Adrenal gland (tissue), 12 donors: ENCODE results near the gene CYFIP1. TPM values are rescaled to one million over a fixed set of nuclear protein-coding genes. Genes with fewer than 3 reads are reported as not detected.

Experiments
- DNase-seq, 7 donors: peaks; one replicate each; pipeline ENCODE4 v3.0.0-alpha.2; 2019 to 2020
- H3K27ac ChIP-seq, 5 donors: fragments of 200-600 bp; sonication (generic) in 4 of 5; 1 replicate in 3 of 5; 2 replicates in 2 of 5; pipeline versions ENCODE4 v1.5.1 to v1.8.0; 2016 to 2020; ENCODE audit warnings: mild to moderate bottlenecking in 1 of 5
- H3K27me3 ChIP-seq: fragments of 200-600 bp; 2 replicates; pipeline ENCODE4 v1.8.0; 2021
- H3K36me3 ChIP-seq, 2 donors: fragments of 200-600 bp; replicated peaks in 1 of 2; 1 replicate in 1 of 2; 2 replicates in 1 of 2; pipeline versions ENCODE4 v1.5.1 to v1.8.0; 2018 to 2022
- H3K4me1 ChIP-seq, 2 donors: fragments of 200-600 bp; replicated peaks in 1 of 2; 1 replicate in 1 of 2; 2 replicates in 1 of 2; pipeline versions ENCODE4 v1.5.1 to v1.8.0; 2018 to 2021
- H3K4me3 ChIP-seq, 4 donors: fragments of 200-600 bp; sonication (generic) in 3 of 4; one replicate each; pipeline ENCODE4 v1.5.1; 2016 to 2018
- H3K9me3 ChIP-seq, 3 donors: fragments of 200-600 bp; sonication (generic) in 1 of 3; replicated peaks in 1 of 3; 1 replicate in 2 of 3; 2 replicates in 1 of 3; pipeline versions ENCODE4 v1.5.1 to v1.8.0; 2016 to 2021
- POLR2A ChIP-seq, 2 donors: fragments of 450-650 bp; IDR thresholded peaks; one replicate each; pipeline ENCODE4 v1.6.1; 2017; ENCODE audit warnings: antibody characterized with exemption in 2 of 2, mild to moderate bottlenecking in 2 of 2, moderate library complexity in 1 of 2
- WGBS, 4 donors: extraction: QIAGEN DNeasy Blood & Tissue Kit in 2 of 4; methylation state at CpG; one replicate each; pipeline versions ENCODE4 v1.1.5 to v1.1.7; 2013 to 2017; 5-methylcytosine and 5-hydroxymethylcytosine counted together
- intact Hi-C, 2 donors: fragments of 100-400 bp; cut with DNase I; formaldehyde crosslinking; loops; one replicate each; pipeline versions ENCODE4 v1.14.1 to v1.15.0; 2022 to 2023
- polyA plus RNA-seq, 3 donors: library from polyadenylated mRNA; stranded (reverse); fragments of 200-250 nt in 2 of 3; fragments of 350-450 nt in 1 of 3; fragmentation: Illumina TruSeq in 1 of 3; extraction: RNeasy Lipid Tissue Mini Kit (QIAGEN cat#74804) in 1 of 3; gene quantifications; one replicate each; pipeline ENCODE4 v1.2.3, GENCODE V29; 2013 to 2014
- total RNA-seq, 9 donors: library from RNA; depleted of rRNA in 4 of 9; stranded (reverse); fragments of >200 nt in 4 of 9; fragments of 120-200 nt in 1 of 9; fragmentation: NEBNext Ultra II Directional in 1 of 9; extraction: Animal tissue kit (Norgen Biotek cat#: 25700) in 1 of 9; gene quantifications; one replicate each; pipeline versions ENCODE4 v1.1.0 to v1.2.4, GENCODE V29; 2013 to 2023
- TF ChIP-seq, protein P1 (sequence below), 6 experiments: fragments of 450-650 bp in 4 of 6; fragments of 200-600 bp in 2 of 6; sonication (generic) in 1 of 6; IDR thresholded peaks; 1 replicate in 5 of 6; 2 replicates in 1 of 6; pipeline versions ENCODE4 v1.5.1 to v1.8.0; 2016 to 2021; ENCODE audit warnings: antibody characterized with exemption in 6 of 6, mild to moderate bottlenecking in 2 of 6, moderate library complexity in 1 of 6
- donor health status: healthy with polysubstance abuse.
- donor health status: Bipolar disorder and iron deficiency.
- donor health status: DM: yes; HTN: yes; CAD: no.
- donor health status: DM: no; HTN: no; CAD: no.
- donor health status: DM: no; HTN: no; CAD: no.
- donor health status: DM: yes; HTN: yes; CAD: no.

The CYFIP1 gene
- total and polyA plus RNA-seq, 12 donors: 21.2 to 124 (median 85.0) TPM

DNA sequence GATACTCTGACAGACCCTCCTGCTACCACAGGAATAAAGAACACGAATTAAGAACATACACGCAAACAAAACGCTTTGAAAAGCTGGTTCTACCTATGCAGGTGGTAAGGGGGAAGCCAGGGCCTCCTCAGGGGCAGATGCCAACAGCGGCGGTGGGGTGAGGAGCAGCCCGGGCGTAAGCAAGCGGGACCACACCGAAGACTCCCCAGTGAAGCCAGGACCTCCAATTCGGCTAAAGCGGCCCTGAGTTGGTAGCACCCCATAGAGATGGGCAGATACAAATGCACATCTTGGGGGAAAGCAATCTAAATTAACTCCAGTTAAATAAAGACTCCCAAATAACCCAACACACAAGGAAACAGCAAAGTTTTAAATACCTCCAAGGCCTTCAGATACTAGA lies 109.3 kb downstream of the CYFIP1 start:
- Histone ChIP-seq H3K4me1 (no peaks in the 10 kb centered on the region), H3K27me3 (no peaks in the 10 kb centered on the region), H3K27ac (no peak overlapping the region), H3K4me3 (no peak overlapping the region), H3K36me3 (peaks cover 0 to 91% of the 10 kb centered on the region in 2 donors), H3K9me3 (no peaks in the 10 kb centered on the region)
- 97 to 99% (median 98%) methylated on average over 11 of the region's 11 CpGs for WGBS, 4 donors
- TF ChIP-seq, protein P1, sequence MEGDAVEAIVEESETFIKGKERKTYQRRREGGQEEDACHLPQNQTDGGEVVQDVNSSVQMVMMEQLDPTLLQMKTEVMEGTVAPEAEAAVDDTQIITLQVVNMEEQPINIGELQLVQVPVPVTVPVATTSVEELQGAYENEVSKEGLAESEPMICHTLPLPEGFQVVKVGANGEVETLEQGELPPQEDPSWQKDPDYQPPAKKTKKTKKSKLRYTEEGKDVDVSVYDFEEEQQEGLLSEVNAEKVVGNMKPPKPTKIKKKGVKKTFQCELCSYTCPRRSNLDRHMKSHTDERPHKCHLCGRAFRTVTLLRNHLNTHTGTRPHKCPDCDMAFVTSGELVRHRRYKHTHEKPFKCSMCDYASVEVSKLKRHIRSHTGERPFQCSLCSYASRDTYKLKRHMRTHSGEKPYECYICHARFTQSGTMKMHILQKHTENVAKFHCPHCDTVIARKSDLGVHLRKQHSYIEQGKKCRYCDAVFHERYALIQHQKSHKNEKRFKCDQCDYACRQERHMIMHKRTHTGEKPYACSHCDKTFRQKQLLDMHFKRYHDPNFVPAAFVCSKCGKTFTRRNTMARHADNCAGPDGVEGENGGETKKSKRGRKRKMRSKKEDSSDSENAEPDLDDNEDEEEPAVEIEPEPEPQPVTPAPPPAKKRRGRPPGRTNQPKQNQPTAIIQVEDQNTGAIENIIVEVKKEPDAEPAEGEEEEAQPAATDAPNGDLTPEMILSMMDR (IDR thresholded peaks at IDR 0.05): no peak
- no peak for TF ChIP-seq POLR2A (IDR thresholded peaks at IDR 0.05)
- DNase-seq: no peak
- intact Hi-C loops: loop anchor here in 1 of 2 donors (10.0 kb wide), 2 partner anchors 54 to 76 kb away; no protein-coding TSS in a partner anchor

DNA sequence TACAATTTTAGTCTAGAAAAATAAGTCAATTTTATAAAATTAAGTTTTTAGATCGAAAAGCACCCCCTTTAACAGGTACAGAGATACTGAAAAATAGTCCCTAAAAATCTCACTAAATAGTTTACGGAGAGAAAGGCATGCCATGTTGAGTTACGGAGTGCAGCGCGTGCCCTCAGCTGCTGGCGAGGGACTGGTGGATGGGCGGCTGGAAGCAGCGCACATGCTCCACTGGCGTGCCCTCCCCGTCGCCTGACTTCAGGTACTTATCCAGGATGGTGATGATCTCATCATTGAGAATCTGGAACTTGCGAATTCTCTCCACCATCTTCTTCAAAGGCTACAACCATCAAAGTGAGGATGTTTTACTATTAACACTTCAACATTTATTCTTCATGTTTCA lies 110.3 kb downstream of the CYFIP1 start:
- Histone ChIP-seq H3K27ac (no peak overlapping the region), H3K36me3 (peaks cover 0 to 90% of the 10 kb centered on the region in 2 donors), H3K4me1 (no peaks in the 10 kb centered on the region), H3K9me3 (no peaks in the 10 kb centered on the region), H3K27me3 (no peaks in the 10 kb centered on the region), H3K4me3 (no peak overlapping the region)
- no peak for DNase-seq
- intact Hi-C loops: loop anchor here in 1 of 2 donors (10.0 kb wide), 3 partner anchors 55 to 75 kb away; no protein-coding TSS in a partner anchor
- TF ChIP-seq, protein P1 (IDR thresholded peaks at IDR 0.05): no peak
- no peak for TF ChIP-seq POLR2A (IDR thresholded peaks at IDR 0.05)
- 95 to 98% (median 97%) methylated on average over 12 of the region's 12 CpGs for WGBS, 4 donors

DNA sequence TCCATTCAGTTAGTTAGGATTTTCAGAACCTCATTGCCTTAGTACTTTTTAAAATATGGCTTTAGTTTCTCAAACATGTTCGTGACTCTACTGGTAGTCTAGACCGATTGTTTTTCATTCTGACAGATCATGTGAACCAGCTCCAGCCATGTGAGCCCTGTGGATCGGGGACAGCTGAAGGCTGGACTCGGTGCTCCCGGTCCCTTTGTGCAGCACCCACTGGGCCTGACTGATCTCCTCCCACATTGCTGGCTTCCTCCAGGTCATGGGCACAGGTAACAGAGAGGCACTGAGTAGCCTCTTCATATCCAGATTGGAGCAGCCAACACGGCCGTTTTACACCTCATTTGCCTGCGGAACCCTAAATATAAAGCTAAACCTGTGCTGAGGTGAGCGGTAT lies 111.2 kb downstream of the CYFIP1 start:
- H3K9me3 ChIP-seq: no peaks in the 10 kb centered on the region
- H3K4me1 ChIP-seq: no peaks in the 10 kb centered on the region
- intact Hi-C loops: loop anchor here in 1 of 2 donors (10.0 kb wide), 1 partner anchor 54 kb away; no protein-coding TSS in a partner anchor
- no peaks in the 10 kb centered on the region for H3K27me3 ChIP-seq
- H3K4me3 ChIP-seq: no peak overlapping the region
- no peak for TF ChIP-seq POLR2A (IDR thresholded peaks at IDR 0.05)
- TF ChIP-seq, protein P1 (IDR thresholded peaks at IDR 0.05): no peak
- peaks cover 0 to 83% of the 10 kb centered on the region in 2 donors for H3K36me3 ChIP-seq
- DNase-seq: no peak
- 90 to 96% (median 93%) methylated on average over 9 of the region's 9 CpGs for WGBS, 4 donors
- H3K27ac ChIP-seq: no peak overlapping the region

GRCh38 chr15:22868495-22868894 lies 111.7 kb downstream of the CYFIP1 start:
- Histone ChIP-seq H3K4me3 (no peak overlapping the region), H3K4me1 (peaks cover 3 to 4% of the 10 kb centered on the region in 2 donors), H3K36me3 (peaks cover 0 to 82% of the 10 kb centered on the region in 2 donors), H3K9me3 (no peaks in the 10 kb centered on the region), H3K27ac (no peak overlapping the region), H3K27me3 (no peaks in the 10 kb centered on the region)
- no peak for TF ChIP-seq POLR2A (IDR thresholded peaks at IDR 0.05)
- TF ChIP-seq, protein P1 (IDR thresholded peaks at IDR 0.05): no peak
- intact Hi-C loops: loop anchor here in 1 of 2 donors (10.0 kb wide), 1 partner anchor 54 kb away; no protein-coding TSS in a partner anchor
- no peak for DNase-seq
- WGBS, 4 donors: 76 to 90% (median 83%) methylated on average over 4 of the region's 4 CpGs
